ENCODE data around the gene CDH5.

GRCh38 chr16:66364117-66364958, 2.2 kb upstream of the CDH5 start:
- TF ChIP-seq EZH2 (conservative IDR thresholded peaks at IDR 0.05; ENCODE audit: low read depth, low read length) = no peak
- no peak for TF ChIP-seq CTCF (CRISPR knock-in tag; IDR thresholded peaks at IDR 0.05)
- no peak for TF ChIP-seq ZNF280D (CRISPR knock-in tag; IDR thresholded peaks at IDR 0.05)
- TF ChIP-seq FOSL1 (CRISPR knock-in tag; IDR thresholded peaks at IDR 0.05; ENCODE audit: borderline replicate concordance) = no peak
- TF ChIP-seq ZNF766 (CRISPR knock-in tag; IDR thresholded peaks at IDR 0.05; ENCODE audit: borderline replicate concordance) = no peak
- TF ChIP-seq BCLAF1 (IDR thresholded peaks at IDR 0.05) = no peak
- TF ChIP-seq, protein P1, sequence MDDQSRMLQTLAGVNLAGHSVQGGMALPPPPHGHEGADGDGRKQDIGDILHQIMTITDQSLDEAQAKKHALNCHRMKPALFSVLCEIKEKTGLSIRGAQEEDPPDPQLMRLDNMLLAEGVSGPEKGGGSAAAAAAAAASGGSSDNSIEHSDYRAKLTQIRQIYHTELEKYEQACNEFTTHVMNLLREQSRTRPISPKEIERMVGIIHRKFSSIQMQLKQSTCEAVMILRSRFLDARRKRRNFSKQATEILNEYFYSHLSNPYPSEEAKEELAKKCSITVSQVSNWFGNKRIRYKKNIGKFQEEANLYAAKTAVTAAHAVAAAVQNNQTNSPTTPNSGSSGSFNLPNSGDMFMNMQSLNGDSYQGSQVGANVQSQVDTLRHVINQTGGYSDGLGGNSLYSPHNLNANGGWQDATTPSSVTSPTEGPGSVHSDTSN (CRISPR knock-in tag; IDR thresholded peaks at IDR 0.05; ENCODE audit: borderline replicate concordance) = no peak
- no peak for TF ChIP-seq CHD2 (IDR thresholded peaks at IDR 0.05; ENCODE audit: low read depth, low read length)

All from HepG2 (cell line).